Measurements from ENCODE around the gene MSI2.

The MSI2 gene

DNA sequence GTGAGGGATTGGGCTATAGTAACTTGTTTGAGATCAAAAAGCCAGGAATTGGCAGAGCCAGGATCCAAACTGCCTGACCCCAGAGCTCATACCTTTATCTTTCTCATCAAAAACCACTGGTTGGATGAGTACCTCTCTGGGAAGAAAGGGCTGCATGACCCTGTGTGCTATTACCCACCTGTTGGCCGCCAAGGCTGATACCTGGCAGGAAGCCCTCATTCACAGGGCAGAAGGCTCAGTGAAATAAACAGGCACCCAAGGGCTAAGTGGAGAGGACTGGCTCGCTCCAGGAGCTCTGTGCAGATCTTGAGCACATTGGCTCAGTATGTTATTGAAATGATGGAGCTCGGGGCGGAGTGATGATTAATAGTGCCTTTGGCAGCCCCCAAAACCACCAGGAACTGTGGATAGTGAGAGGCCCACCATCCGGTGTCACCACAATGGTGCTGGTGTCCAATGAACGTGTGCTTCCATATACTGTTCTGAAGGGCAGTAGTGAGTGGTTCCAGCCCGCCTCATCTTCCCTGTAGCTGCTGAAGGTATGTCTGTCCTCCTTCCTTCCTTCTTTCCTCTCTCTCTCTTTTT lies 197.6 kb downstream of the MSI2 start:
- no peak for TF ChIP-seq EZH2 (IDR thresholded peaks at IDR 0.05; ENCODE audit: borderline replicate concordance, low read length)
- TF ChIP-seq, protein P1, sequence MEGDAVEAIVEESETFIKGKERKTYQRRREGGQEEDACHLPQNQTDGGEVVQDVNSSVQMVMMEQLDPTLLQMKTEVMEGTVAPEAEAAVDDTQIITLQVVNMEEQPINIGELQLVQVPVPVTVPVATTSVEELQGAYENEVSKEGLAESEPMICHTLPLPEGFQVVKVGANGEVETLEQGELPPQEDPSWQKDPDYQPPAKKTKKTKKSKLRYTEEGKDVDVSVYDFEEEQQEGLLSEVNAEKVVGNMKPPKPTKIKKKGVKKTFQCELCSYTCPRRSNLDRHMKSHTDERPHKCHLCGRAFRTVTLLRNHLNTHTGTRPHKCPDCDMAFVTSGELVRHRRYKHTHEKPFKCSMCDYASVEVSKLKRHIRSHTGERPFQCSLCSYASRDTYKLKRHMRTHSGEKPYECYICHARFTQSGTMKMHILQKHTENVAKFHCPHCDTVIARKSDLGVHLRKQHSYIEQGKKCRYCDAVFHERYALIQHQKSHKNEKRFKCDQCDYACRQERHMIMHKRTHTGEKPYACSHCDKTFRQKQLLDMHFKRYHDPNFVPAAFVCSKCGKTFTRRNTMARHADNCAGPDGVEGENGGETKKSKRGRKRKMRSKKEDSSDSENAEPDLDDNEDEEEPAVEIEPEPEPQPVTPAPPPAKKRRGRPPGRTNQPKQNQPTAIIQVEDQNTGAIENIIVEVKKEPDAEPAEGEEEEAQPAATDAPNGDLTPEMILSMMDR (IDR thresholded peaks at IDR 0.05; ENCODE audit: low read length): no peak
- H3K27me3 ChIP-seq (ENCODE audit: insufficient read depth, low read length): no peaks in the 10 kb centered on the region
- peaks cover 22% of the 10 kb centered on the region for H3K79me2 ChIP-seq (ENCODE audit: insufficient read depth, low read length)
- H3K27ac ChIP-seq (ENCODE audit: low read depth, low read length, poor library complexity, severe bottlenecking): peak overlapping the region; percentile 97
- H3K4me3 ChIP-seq (ENCODE audit: low read depth, low read length, poor library complexity, severe bottlenecking): no peak overlapping the region
- no peaks in the 10 kb centered on the region for H4K20me1 ChIP-seq (ENCODE audit: insufficient read depth, low read length)
- H2AFZ ChIP-seq (ENCODE audit: low read length): no peak overlapping the region
- peaks cover 79% of the 10 kb centered on the region for H3K4me1 ChIP-seq (ENCODE audit: insufficient read depth, low read length, severe bottlenecking)
- H3K9me3 ChIP-seq (ENCODE audit: low read length): no peaks in the 10 kb centered on the region
- H3K36me3 ChIP-seq (ENCODE audit: insufficient read depth, low read length): peaks cover 49% of the 10 kb centered on the region
- H3K4me2 ChIP-seq (ENCODE audit: low read length): peak overlapping the region; percentile 25; the same call in 1 of the 2 replicates
- peaks cover 9% of the 10 kb centered on the region for H3F3A ChIP-seq (ENCODE audit: insufficient read depth, low read length)
- no peaks in the 10 kb centered on the region for H3K9me2 ChIP-seq (ENCODE audit: low read depth, low read length)
- H3K9ac ChIP-seq (ENCODE audit: low read length): peak overlapping the region; percentile 21; the same call in 1 of the 2 replicates

DNA sequence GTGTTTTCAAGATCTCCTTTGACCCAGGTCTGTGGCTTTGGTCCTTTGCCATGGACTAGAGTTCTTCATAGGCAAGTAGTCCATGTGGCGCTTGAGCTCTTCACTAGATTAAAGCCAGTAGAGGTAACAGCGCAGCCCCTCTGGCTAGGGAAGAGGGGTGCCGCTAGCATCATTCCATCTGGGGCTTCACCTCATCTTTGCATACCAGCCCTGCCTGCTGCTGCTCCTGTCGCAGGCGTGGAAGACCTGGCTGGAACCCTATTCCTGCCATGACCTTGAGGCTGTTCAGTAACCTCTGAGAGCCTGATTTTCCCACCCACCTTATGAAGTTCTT lies 198.4 kb downstream of the MSI2 start:
- H3K9me2 ChIP-seq (ENCODE audit: low read depth, low read length): no peaks in the 10 kb centered on the region
- peaks cover 9% of the 10 kb centered on the region for H3F3A ChIP-seq (ENCODE audit: insufficient read depth, low read length)
- H3K4me2 ChIP-seq (ENCODE audit: low read length): peak overlapping the region; percentile 44; the same call in 1 of the 2 replicates
- H3K9ac ChIP-seq (ENCODE audit: low read length): peak overlapping the region; percentile 47; the same call in 1 of the 2 replicates
- no peaks in the 10 kb centered on the region for H4K20me1 ChIP-seq (ENCODE audit: insufficient read depth, low read length)
- H2AFZ ChIP-seq (ENCODE audit: low read length): no peak overlapping the region
- no peaks in the 10 kb centered on the region for H3K27me3 ChIP-seq (ENCODE audit: insufficient read depth, low read length)
- H3K9me3 ChIP-seq (ENCODE audit: low read length): no peaks in the 10 kb centered on the region
- H3K79me2 ChIP-seq (ENCODE audit: insufficient read depth, low read length): peaks cover 15% of the 10 kb centered on the region; the same call in 1 of the 2 replicates
- peak overlapping the region; percentile 97 for H3K27ac ChIP-seq (ENCODE audit: low read depth, low read length, poor library complexity, severe bottlenecking)
- H3K4me1 ChIP-seq (ENCODE audit: insufficient read depth, low read length, severe bottlenecking): peaks cover 79% of the 10 kb centered on the region
- peaks cover 45% of the 10 kb centered on the region for H3K36me3 ChIP-seq (ENCODE audit: insufficient read depth, low read length)
- peak overlapping the region; percentile 2 for H3K4me3 ChIP-seq (ENCODE audit: low read depth, low read length, poor library complexity, severe bottlenecking)
- no peak for TF ChIP-seq EZH2 (IDR thresholded peaks at IDR 0.05; ENCODE audit: borderline replicate concordance, low read length)
- TF ChIP-seq, protein P1 (IDR thresholded peaks at IDR 0.05; ENCODE audit: low read length): no peak

DNA sequence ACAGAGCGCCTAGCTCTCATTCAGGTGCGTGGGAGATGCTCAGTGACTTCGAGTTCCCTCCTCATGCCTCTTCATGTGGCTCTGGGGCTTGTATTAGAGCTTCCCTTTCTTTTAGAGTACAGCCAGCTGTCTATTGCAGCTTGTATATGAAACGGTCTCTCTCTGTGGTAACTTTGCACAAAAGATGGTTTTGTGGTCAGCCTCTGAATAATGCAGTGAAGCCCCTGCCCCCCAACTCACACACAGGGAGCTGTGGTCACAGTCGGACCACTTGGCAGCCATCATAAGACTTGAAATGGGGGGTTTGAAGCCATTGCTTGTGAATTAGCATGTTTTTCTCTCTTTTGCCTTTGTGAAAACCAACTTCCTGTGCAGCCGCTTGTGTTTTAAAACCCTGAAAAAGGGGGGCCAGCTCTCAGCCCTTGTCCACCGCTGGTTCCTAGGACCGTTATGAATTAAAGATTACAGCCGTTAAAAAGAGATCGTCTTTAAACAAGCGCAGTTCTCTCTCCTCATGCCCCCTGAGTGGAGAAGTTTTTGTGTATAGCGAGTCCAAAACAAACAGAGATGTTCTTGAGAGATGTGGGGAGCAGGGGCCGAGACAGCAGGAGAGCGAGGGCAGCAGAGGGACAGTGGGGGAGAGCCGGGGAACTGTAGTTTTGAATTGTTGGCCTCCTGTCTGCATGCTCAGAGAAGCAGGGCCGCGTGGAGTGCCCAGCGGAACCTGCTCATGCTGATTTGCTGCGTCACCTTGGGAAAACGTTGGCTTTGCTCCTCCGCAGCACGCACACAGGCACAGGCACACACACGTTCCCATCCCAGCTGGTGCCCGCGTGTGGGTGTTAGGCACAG lies 199.0 kb downstream of the MSI2 start:
- Histone ChIP-seq H3K9me3 (ENCODE audit: low read length) (no peaks in the 10 kb centered on the region), H3K79me2 (ENCODE audit: insufficient read depth, low read length) (peaks cover 15% of the 10 kb centered on the region; the same call in 1 of the 2 replicates), H3K27me3 (ENCODE audit: insufficient read depth, low read length) (no peaks in the 10 kb centered on the region), H3K9ac (ENCODE audit: low read length) (peak overlapping the region; percentile 47; the same call in 1 of the 2 replicates), H3K36me3 (ENCODE audit: insufficient read depth, low read length) (peaks cover 45% of the 10 kb centered on the region), H3K4me3 (ENCODE audit: low read depth, low read length, poor library complexity, severe bottlenecking) (peak overlapping the region; percentile 2), H3K9me2 (ENCODE audit: low read depth, low read length) (no peaks in the 10 kb centered on the region), H4K20me1 (ENCODE audit: insufficient read depth, low read length) (no peaks in the 10 kb centered on the region), H3K4me1 (ENCODE audit: insufficient read depth, low read length, severe bottlenecking) (peaks cover 76% of the 10 kb centered on the region), H3K4me2 (ENCODE audit: low read length) (peak overlapping the region; percentile 44), H3K27ac (ENCODE audit: low read depth, low read length, poor library complexity, severe bottlenecking) (peak overlapping the region; percentile 97), H2AFZ (ENCODE audit: low read length) (no peak overlapping the region), H3F3A (ENCODE audit: insufficient read depth, low read length) (peaks cover 9% of the 10 kb centered on the region)
- no peak for TF ChIP-seq EZH2 (IDR thresholded peaks at IDR 0.05; ENCODE audit: borderline replicate concordance, low read length)
